ENCODE measurements around the gene SLC26A11. TPM values are rescaled to one million over a fixed set of nuclear protein-coding genes. Genes with fewer than 3 reads are reported as not detected.

SLC26A11 gene
- total RNA-seq = 12.7 and 17.4 TPM in 2 replicates

GRCh38 chr17:80220054-80220735, at the start of gene SLC26A11, which contains the start of gene SGSH:
TSS of gene SLC26A11 (plus strand) at chr17:80220427. CDS start at chr17:80221561, 1,134 bp downstream.
TSS of gene SGSH (minus strand) at chr17:80220333. CDS start at chr17:80220313, 20 bp downstream.
- peaks cover 11% of the 10 kb centered on the region for H3K4me1 ChIP-seq (ENCODE audit: insufficient read depth, low read length)
- peak within 1 kb of the TSS; percentile 98 for H3K4me2 ChIP-seq (ENCODE audit: insufficient read depth, low read length)
- H3K9me3 ChIP-seq (ENCODE audit: low read depth, low read length) = no peaks in the 10 kb centered on the region
- H3K27me3 ChIP-seq (ENCODE audit: insufficient read depth, low read length) = no peaks in the 10 kb centered on the region
- peaks cover 30% of the 10 kb centered on the region for H3K79me2 ChIP-seq (ENCODE audit: insufficient read depth, low read length)
- peak within 1 kb of the TSS; percentile 93 for H3K4me3 ChIP-seq (ENCODE audit: insufficient read depth, low read length)
- peak within 1 kb of the TSS; percentile 82 for H2AFZ ChIP-seq (ENCODE audit: low read length)
- H3K27ac ChIP-seq (ENCODE audit: low read depth, low read length) = peak within 1 kb of the TSS; percentile 75
- peaks cover 31% of the 10 kb centered on the region for H4K20me1 ChIP-seq (ENCODE audit: insufficient read depth, low read length)
- peaks cover 9% of the 10 kb centered on the region for H3K36me3 ChIP-seq (ENCODE audit: insufficient read depth, low read length)
- peak; percentile 100 for DNase-seq (ENCODE audit: insufficient read length, low spot score, missing footprints)
- no peak for TF ChIP-seq CTCF (IDR thresholded peaks at IDR 0.05; ENCODE audit: extremely low read depth, low read depth, low read length)

- no peak for TF ChIP-seq CTCF (IDR thresholded peaks at IDR 0.05; ENCODE audit: extremely low read depth, low read depth, low read length)
- Histone ChIP-seq H3K4me3 (ENCODE audit: insufficient read depth, low read length) (no peak overlapping the region), H3K9me3 (ENCODE audit: low read depth, low read length) (no peaks in the 10 kb centered on the region), H4K20me1 (ENCODE audit: insufficient read depth, low read length) (no peaks in the 10 kb centered on the region), H3K36me3 (ENCODE audit: insufficient read depth, low read length) (no peaks in the 10 kb centered on the region), H3K27me3 (ENCODE audit: insufficient read depth, low read length) (peaks cover 4% of the 10 kb centered on the region), H3K4me2 (ENCODE audit: insufficient read depth, low read length) (no peak overlapping the region), H2AFZ (ENCODE audit: low read length) (no peak overlapping the region), H3K79me2 (ENCODE audit: insufficient read depth, low read length) (no peaks in the 10 kb centered on the region), H3K27ac (ENCODE audit: low read depth, low read length) (no peak overlapping the region), H3K4me1 (ENCODE audit: insufficient read depth, low read length) (no peaks in the 10 kb centered on the region)
- DNase-seq (ENCODE audit: insufficient read length, low spot score, missing footprints) = peak; percentile 52
These were observed 48.5 kb upstream of the SLC26A11 start for GRCh38 chr17:80171681-80172080.

DNA sequence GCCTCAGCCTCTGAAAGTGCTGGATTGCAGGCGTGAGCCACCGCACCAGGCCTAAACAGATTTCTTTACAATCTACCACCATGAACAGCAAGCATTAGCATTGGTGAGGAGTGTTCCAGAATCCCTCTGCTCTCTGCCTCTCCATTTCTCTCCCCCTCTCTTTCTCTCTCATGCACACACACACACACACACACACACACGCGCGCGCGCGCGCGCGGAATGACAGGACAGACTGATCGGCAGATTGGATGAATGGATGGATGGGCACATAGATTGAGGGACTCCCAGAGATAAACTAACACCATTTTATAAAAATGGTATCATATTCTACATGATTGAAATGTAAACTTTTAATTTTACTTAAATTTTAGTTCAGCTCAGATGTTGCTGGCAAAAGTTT, 47.1 kb upstream of the SLC26A11 start:
- H4K20me1 ChIP-seq (ENCODE audit: insufficient read depth, low read length) = no peaks in the 10 kb centered on the region
- H3K36me3 ChIP-seq (ENCODE audit: insufficient read depth, low read length) = no peaks in the 10 kb centered on the region
- peaks cover 4% of the 10 kb centered on the region for H3K27me3 ChIP-seq (ENCODE audit: insufficient read depth, low read length)
- no peaks in the 10 kb centered on the region for H3K79me2 ChIP-seq (ENCODE audit: insufficient read depth, low read length)
- H3K4me2 ChIP-seq (ENCODE audit: insufficient read depth, low read length) = no peak overlapping the region
- H2AFZ ChIP-seq (ENCODE audit: low read length) = no peak overlapping the region
- H3K4me3 ChIP-seq (ENCODE audit: insufficient read depth, low read length) = no peak overlapping the region
- no peaks in the 10 kb centered on the region for H3K9me3 ChIP-seq (ENCODE audit: low read depth, low read length)
- H3K4me1 ChIP-seq (ENCODE audit: insufficient read depth, low read length) = no peaks in the 10 kb centered on the region
- DNase-seq (ENCODE audit: insufficient read length, low spot score, missing footprints) = no peak
- no peak overlapping the region for H3K27ac ChIP-seq (ENCODE audit: low read depth, low read length)
- no peak for TF ChIP-seq CTCF (IDR thresholded peaks at IDR 0.05; ENCODE audit: extremely low read depth, low read depth, low read length)

GRCh38 chr17:80173916-80174315, 46.3 kb upstream of the SLC26A11 start:
- H4K20me1 ChIP-seq (ENCODE audit: insufficient read depth, low read length) = no peaks in the 10 kb centered on the region
- no peak for DNase-seq (ENCODE audit: insufficient read length, low spot score, missing footprints)
- H3K79me2 ChIP-seq (ENCODE audit: insufficient read depth, low read length) = no peaks in the 10 kb centered on the region
- H3K27ac ChIP-seq (ENCODE audit: low read depth, low read length) = no peak overlapping the region
- no peak overlapping the region for H2AFZ ChIP-seq (ENCODE audit: low read length)
- no peak overlapping the region for H3K4me2 ChIP-seq (ENCODE audit: insufficient read depth, low read length)
- no peak for TF ChIP-seq CTCF (IDR thresholded peaks at IDR 0.05; ENCODE audit: extremely low read depth, low read depth, low read length)
- no peaks in the 10 kb centered on the region for H3K36me3 ChIP-seq (ENCODE audit: insufficient read depth, low read length)
- H3K4me1 ChIP-seq (ENCODE audit: insufficient read depth, low read length) = no peaks in the 10 kb centered on the region
- H3K4me3 ChIP-seq (ENCODE audit: insufficient read depth, low read length) = no peak overlapping the region
- no peaks in the 10 kb centered on the region for H3K9me3 ChIP-seq (ENCODE audit: low read depth, low read length)
- peaks cover 4% of the 10 kb centered on the region for H3K27me3 ChIP-seq (ENCODE audit: insufficient read depth, low read length)
